Upper lobe of left lung (tissue), 6 donors: ENCODE results near the gene NME9. TPM values are rescaled to one million over a fixed set of nuclear protein-coding genes. Genes with fewer than 3 reads are reported as not detected.

Source experiments
- ATAC-seq, 2 donors: fragments of 200-7000 bp; cut with Tn5 transposase; one replicate each; pipeline ENCODE4 v1.9.1; 2022; ENCODE audit warnings: mild to moderate bottlenecking in 2 of 2, moderate library complexity in 2 of 2; ENCODE audit not compliant: low FRiP score in 2 of 2
- DNase-seq, 2 donors: peaks; one replicate each; pipeline ENCODE4 v3.0.0-alpha.2; 2019 to 2020
- H3K27ac ChIP-seq, 4 donors: fragments of 200-600 bp; sonication (generic); one replicate each; pipeline ENCODE4 v1.5.1; 2016 to 2019
- H3K27me3 ChIP-seq, 4 donors: fragments of 200-600 bp; sonication (generic); one replicate each; pipeline ENCODE4 v1.5.1; 2017 to 2019
- H3K36me3 ChIP-seq, 4 donors: fragments of 200-600 bp; sonication (generic); one replicate each; pipeline ENCODE4 v1.5.1; 2016 to 2019
- H3K4me1 ChIP-seq, 4 donors: fragments of 200-600 bp; sonication (generic); one replicate each; pipeline ENCODE4 v1.5.1; 2018 to 2019
- H3K4me3 ChIP-seq, 4 donors: fragments of 200-600 bp; sonication (generic); one replicate each; pipeline ENCODE4 v1.5.1; 2017 to 2019; ENCODE audit warnings: mild to moderate bottlenecking in 2 of 4, moderate library complexity in 1 of 4
- H3K9me3 ChIP-seq, 4 donors: fragments of 200-600 bp; sonication (generic); one replicate each; pipeline ENCODE4 v1.5.1; 2018 to 2019
- EP300 ChIP-seq, 4 donors: sonication (generic); formaldehyde crosslinking; IDR thresholded peaks; one replicate each; pipeline ENCODE4 v1.5.1; 2017; ENCODE audit warnings: antibody characterized with exemption in 4 of 4, control low read depth in 2 of 4
- POLR2A ChIP-seq, 4 donors: fragments of 450-650 bp; IDR thresholded peaks; one replicate each; pipeline ENCODE4 v1.5.1; 2016 to 2017; ENCODE audit warnings: antibody characterized with exemption in 4 of 4, mild to moderate bottlenecking in 2 of 4
- POLR2AphosphoS5 ChIP-seq, 2 donors: sonication (generic); formaldehyde crosslinking; IDR thresholded peaks; one replicate each; pipeline ENCODE4 v1.5.1; 2017; ENCODE audit warnings: antibody characterized with exemption in 2 of 2
- WGBS, 2 donors: methylation state at CpG; one replicate each; pipeline ENCODE4 v1.1.5; 2017 to 2018; 5-methylcytosine and 5-hydroxymethylcytosine counted together
- total RNA-seq, 6 donors: library from RNA; depleted of rRNA in 4 of 6; stranded (reverse); fragments of >200 nt in 4 of 6; gene quantifications; one replicate each; pipeline versions ENCODE4 v1.1.0 to v1.2.1, GENCODE V29; 2016 to 2021
- TF ChIP-seq, protein P1 (sequence below), 6 experiments: fragments of 450-650 bp in 4 of 6; fragments of 200-600 bp in 2 of 6; sonication (generic) in 2 of 6; IDR thresholded peaks; one replicate each; pipeline ENCODE4 v1.5.1; 2016 to 2019; ENCODE audit warnings: antibody characterized with exemption in 6 of 6
- donor health status: DM: no; HTN: no; CAD: no; lungs with moderate emphysema.
- donor health status: DM: no; HTN: yes; CAD: no; lungs with severe emphysema.

NME9 gene
- total RNA-seq, 6 donors from 2014 or later: 0.46 to 16.5 (median 3.3) TPM

DNA sequence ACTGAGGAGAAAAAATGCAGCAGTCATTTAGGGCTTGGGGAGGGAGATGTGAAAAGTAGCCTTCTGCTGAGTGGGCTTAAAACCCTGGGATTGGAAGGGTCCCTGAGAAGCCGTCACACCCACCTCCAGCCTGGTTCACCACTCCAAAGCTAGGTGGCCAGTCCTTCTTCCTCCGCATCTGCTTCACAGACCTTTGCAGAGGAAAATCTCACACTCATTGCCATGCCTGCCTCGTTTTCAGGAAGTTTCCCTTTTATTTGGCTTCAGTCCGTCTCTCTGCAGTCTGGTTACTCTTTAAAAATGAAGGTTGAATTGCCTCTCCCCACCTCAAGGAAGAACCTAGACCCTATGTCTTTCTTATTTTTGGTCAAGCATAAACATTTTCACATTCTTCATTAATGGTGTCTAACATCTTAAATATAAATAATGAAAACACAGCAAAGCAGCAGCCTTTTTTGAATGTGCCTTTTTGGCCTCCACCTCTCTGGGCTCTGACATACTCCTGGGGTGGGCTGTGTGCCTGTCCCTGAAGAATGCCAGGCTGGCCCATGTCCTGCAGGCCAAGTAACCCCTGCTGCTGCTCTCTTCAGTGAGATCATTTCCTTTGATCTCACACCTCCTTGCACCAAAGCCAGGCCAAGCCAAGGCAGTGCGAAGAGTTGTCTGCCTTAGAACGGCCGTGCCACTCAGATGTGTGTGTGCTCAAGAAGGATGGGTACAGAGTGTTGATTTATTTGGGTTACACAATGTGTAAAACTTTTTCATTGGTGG, 29.7 kb upstream of the NME9 start:
- H3K4me1 ChIP-seq: peaks cover 0 to 19% (median 3%) of the 10 kb centered on the region in 4 donors
- no peaks in the 10 kb centered on the region for H3K9me3 ChIP-seq
- TF ChIP-seq, protein P1, sequence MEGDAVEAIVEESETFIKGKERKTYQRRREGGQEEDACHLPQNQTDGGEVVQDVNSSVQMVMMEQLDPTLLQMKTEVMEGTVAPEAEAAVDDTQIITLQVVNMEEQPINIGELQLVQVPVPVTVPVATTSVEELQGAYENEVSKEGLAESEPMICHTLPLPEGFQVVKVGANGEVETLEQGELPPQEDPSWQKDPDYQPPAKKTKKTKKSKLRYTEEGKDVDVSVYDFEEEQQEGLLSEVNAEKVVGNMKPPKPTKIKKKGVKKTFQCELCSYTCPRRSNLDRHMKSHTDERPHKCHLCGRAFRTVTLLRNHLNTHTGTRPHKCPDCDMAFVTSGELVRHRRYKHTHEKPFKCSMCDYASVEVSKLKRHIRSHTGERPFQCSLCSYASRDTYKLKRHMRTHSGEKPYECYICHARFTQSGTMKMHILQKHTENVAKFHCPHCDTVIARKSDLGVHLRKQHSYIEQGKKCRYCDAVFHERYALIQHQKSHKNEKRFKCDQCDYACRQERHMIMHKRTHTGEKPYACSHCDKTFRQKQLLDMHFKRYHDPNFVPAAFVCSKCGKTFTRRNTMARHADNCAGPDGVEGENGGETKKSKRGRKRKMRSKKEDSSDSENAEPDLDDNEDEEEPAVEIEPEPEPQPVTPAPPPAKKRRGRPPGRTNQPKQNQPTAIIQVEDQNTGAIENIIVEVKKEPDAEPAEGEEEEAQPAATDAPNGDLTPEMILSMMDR (IDR thresholded peaks at IDR 0.05): no peak
- TF ChIP-seq EP300 (IDR thresholded peaks at IDR 0.05) (no peak), POLR2AphosphoS5 (IDR thresholded peaks at IDR 0.05) (no peak), POLR2A (IDR thresholded peaks at IDR 0.05) (no peak)
- no peaks in the 10 kb centered on the region for H3K27me3 ChIP-seq
- no peak overlapping the region for H3K4me3 ChIP-seq
- peak overlapping the region in 1 of 4 donors; percentile 15 for H3K27ac ChIP-seq
- ATAC-seq (no peak), DNase-seq (no peak)
- peaks cover 0 to 14% (median 0%) of the 10 kb centered on the region in 4 donors for H3K36me3 ChIP-seq
- 57 to 77% methylated on average over 7 of the region's 7 CpGs for WGBS, 2 donors

DNA sequence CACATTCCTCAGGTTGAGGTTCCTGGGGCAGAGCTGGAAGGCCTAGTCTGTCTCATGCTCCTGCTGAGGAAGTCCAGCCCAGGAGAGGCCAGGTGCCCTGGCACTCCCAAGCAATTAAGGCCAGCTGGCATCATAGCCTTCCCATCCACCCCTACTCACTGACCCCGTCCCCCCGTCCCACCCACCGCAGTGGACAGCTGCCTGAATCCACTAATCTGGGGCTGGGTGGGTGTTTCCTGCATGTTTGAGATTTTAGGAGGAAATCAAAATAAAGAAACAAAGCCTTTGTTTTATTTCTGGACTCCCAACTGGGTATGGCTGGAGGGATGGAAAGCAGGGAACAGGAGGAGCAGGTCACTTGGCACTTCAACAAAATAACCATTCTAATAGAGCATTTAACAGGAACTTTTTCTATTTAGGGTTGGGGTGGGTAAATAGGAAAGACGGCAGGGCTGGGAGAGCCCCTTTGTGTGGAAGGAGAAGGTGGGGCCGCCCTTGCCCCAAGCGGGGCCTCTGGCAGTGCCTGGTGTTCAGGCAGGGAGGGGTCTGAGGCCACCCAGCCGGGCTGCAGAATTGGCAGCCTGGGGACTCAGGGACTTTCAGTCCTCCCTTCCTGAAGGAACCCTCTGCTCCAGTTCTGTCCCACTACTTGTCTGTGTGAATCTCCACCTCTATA, 27.2 kb upstream of the NME9 start:
- DNase-seq (peak in 1 of 2 donors; percentile 48), ATAC-seq (no peak)
- no peaks in the 10 kb centered on the region for H3K27me3 ChIP-seq
- 50 to 59% methylated on average over 7 of the region's 7 CpGs for WGBS, 2 donors
- H3K36me3 ChIP-seq: peaks cover 0 to 14% (median 0%) of the 10 kb centered on the region in 4 donors
- no peak for TF ChIP-seq POLR2A (IDR thresholded peaks at IDR 0.05)
- TF ChIP-seq, protein P1 (IDR thresholded peaks at IDR 0.05): no peak
- no peak for TF ChIP-seq POLR2AphosphoS5 (IDR thresholded peaks at IDR 0.05)
- TF ChIP-seq EP300 (IDR thresholded peaks at IDR 0.05): no peak
- H3K4me3 ChIP-seq: no peak overlapping the region
- peaks cover 0 to 19% (median 5%) of the 10 kb centered on the region in 4 donors for H3K4me1 ChIP-seq
- peak overlapping the region in 2 of 4 donors; percentile 14 to 64 for H3K27ac ChIP-seq
- H3K9me3 ChIP-seq: no peaks in the 10 kb centered on the region

DNA sequence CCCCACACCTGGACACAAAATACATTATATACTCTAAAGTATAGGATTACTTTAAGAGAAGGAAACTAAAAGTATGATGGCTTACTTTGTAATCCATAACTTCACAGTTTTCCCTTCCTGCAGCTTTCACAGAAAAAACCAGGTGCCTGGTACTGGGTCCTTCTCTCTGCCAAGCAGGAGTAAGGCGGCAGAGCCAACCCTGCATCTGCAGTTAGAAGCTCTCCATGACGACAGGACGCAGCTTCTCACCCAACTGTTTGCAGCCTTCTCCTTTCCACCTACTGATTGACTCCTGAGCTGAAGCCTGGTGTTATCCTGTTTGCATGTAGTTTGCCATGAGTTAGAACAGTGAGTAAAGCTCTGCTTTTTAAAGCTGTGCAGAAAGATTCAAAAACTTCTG, 25.4 kb upstream of the NME9 start:
- no peak for TF ChIP-seq POLR2A (IDR thresholded peaks at IDR 0.05)
- no peak for TF ChIP-seq EP300 (IDR thresholded peaks at IDR 0.05)
- TF ChIP-seq, protein P1 (IDR thresholded peaks at IDR 0.05): no peak
- no peak for TF ChIP-seq POLR2AphosphoS5 (IDR thresholded peaks at IDR 0.05)
- WGBS, 2 donors: 97 to 100% methylated on average over 3 of the region's 3 CpGs
- H3K27ac ChIP-seq: no peak overlapping the region
- ATAC-seq: no peak
- no peak for DNase-seq
- H3K36me3 ChIP-seq: peaks cover 0 to 14% (median 0%) of the 10 kb centered on the region in 4 donors
- H3K4me3 ChIP-seq: no peak overlapping the region
- H3K27me3 ChIP-seq: no peaks in the 10 kb centered on the region
- no peaks in the 10 kb centered on the region for H3K9me3 ChIP-seq
- peaks cover 9 to 29% (median 23%) of the 10 kb centered on the region in 4 donors for H3K4me1 ChIP-seq

DNA sequence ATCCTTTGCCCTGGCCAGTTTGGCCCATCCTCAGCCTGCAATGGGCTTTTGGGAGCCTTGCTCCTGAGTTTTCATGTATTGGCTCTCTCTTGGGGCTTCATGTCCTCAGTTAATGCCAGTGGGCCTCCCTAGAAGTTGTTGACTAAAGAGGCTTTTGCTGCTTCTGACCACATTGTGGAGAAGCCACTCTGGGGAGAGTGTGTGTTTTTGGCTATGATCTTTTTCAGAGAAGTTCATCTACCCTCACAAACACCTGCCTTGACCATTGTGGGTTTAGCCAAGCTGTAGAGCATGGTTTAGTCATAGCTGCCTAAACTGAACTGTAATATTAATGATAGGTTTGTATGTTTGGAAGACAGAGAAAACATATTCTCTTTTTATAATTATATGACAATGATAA, 24.7 kb upstream of the NME9 start:
- H3K4me1 ChIP-seq: peaks cover 12 to 32% (median 28%) of the 10 kb centered on the region in 4 donors
- TF ChIP-seq, protein P1 (IDR thresholded peaks at IDR 0.05): no peak
- no peak for TF ChIP-seq EP300 (IDR thresholded peaks at IDR 0.05)
- TF ChIP-seq POLR2A (IDR thresholded peaks at IDR 0.05): no peak
- TF ChIP-seq POLR2AphosphoS5 (IDR thresholded peaks at IDR 0.05): no peak
- H3K27me3 ChIP-seq: no peaks in the 10 kb centered on the region
- no peak overlapping the region for H3K4me3 ChIP-seq
- peaks cover 0 to 14% (median 0%) of the 10 kb centered on the region in 4 donors for H3K36me3 ChIP-seq
- ATAC-seq (no peak), DNase-seq (no peak)
- H3K9me3 ChIP-seq: no peaks in the 10 kb centered on the region
- H3K27ac ChIP-seq: no peak overlapping the region
